ENCODE data around the gene RBM23. TPM values are rescaled to one million over a fixed set of nuclear protein-coding genes. Genes with fewer than 3 reads are reported as not detected.

Gene RBM23
- polyA plus RNA-seq, 2 of the 4 experiments (the other 2 are of a cell fraction): 65.8 to 68.0 TPM

DNA sequence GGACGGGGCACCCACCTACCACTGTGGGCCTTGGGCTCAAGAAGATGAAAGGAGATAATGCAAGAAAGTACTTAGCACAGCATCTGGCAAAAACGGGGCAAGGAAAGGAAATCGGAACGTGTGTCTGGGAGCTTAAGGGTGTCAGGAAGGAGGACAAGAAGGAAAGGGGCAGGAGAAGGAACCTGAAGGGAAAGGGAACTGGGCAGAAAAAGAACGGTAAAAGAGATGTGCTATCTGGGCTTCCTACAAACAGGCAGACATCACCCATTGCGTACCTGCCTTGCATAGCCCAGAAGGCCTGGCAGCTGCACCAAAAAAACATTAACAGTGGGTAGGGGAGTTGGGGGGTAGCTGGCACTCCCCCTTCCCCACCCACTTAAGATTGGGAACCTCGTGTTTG, 36.9 kb downstream of the RBM23 start (continued):
- TF ChIP-seq, protein P1, sequence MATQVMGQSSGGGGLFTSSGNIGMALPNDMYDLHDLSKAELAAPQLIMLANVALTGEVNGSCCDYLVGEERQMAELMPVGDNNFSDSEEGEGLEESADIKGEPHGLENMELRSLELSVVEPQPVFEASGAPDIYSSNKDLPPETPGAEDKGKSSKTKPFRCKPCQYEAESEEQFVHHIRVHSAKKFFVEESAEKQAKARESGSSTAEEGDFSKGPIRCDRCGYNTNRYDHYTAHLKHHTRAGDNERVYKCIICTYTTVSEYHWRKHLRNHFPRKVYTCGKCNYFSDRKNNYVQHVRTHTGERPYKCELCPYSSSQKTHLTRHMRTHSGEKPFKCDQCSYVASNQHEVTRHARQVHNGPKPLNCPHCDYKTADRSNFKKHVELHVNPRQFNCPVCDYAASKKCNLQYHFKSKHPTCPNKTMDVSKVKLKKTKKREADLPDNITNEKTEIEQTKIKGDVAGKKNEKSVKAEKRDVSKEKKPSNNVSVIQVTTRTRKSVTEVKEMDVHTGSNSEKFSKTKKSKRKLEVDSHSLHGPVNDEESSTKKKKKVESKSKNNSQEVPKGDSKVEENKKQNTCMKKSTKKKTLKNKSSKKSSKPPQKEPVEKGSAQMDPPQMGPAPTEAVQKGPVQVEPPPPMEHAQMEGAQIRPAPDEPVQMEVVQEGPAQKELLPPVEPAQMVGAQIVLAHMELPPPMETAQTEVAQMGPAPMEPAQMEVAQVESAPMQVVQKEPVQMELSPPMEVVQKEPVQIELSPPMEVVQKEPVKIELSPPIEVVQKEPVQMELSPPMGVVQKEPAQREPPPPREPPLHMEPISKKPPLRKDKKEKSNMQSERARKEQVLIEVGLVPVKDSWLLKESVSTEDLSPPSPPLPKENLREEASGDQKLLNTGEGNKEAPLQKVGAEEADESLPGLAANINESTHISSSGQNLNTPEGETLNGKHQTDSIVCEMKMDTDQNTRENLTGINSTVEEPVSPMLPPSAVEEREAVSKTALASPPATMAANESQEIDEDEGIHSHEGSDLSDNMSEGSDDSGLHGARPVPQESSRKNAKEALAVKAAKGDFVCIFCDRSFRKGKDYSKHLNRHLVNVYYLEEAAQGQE (IDR thresholded peaks at IDR 0.05): no peak
- TF ChIP-seq CHD4 (IDR thresholded peaks at IDR 0.05; ENCODE audit: borderline replicate concordance) (no peak), EHF (CRISPR knock-in tag; IDR thresholded peaks at IDR 0.05) (no peak), HDAC2 (IDR thresholded peaks at IDR 0.05) (no peak), BHLHE40 (IDR thresholded peaks at IDR 0.05; ENCODE audit: low read depth, low read length) (no peak)

DNA sequence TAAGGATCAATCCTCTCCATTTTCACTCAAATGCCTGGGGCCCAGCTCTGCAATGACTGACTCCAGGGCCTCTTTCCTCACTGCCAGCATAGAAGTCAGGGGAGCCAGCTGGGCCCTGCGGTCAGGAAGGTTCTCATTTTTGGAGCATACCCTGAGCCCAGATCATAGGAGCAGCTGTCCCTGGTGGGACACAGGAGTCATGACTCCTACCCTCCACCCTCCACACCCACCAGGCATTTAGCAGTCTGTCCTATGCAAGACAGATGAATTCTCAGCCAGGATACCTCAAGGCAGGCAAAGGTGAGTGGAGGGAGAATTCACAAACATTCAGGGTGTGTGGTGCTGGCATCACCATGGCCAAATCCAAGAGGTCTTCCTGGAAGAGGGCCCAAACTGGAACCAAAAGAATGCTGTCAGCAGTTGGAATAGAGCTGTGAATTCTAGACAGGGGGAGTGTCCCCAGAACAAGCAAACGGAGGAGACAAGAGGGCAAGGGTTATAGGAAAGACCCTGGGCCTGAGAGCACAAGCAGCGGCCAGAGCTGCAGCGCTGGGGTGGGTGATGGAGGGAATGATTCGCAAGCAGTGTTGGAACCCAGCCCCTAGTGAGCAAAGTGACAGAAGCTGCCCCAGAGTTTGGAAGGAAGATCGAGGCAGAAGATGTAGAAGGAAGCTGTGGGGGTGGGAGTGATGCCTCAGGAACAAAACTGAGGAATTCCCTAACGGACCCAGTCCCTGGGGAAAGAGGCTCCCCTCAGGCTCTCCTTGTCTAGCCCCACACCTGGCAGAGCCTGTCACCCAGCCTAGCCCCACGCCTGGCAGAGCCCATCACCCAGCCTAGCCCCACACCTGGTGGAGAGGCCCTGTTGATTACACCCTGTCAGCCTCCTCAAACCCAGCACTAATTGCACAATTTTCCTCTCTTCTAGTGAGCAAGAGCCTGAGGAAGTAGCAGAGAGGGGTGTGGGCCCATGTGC, 40.4 kb downstream of the RBM23 start:
- no peak for ATAC-seq
- WGBS (ENCODE audit: missing lambda C conversion rate): 88% methylated on average over 8 of the region's 8 CpGs
- TF ChIP-seq POLR2AphosphoS2 (conservative IDR thresholded peaks at IDR 0.05; ENCODE audit: low read length) (no peak), NFE2L2 (conservative IDR thresholded peaks at IDR 0.05; ENCODE audit: low read length) (no peak), ZFP36 (IDR thresholded peaks at IDR 0.05; ENCODE audit: borderline replicate concordance, partially characterized antibody) (peak; percentile 52)

DNA sequence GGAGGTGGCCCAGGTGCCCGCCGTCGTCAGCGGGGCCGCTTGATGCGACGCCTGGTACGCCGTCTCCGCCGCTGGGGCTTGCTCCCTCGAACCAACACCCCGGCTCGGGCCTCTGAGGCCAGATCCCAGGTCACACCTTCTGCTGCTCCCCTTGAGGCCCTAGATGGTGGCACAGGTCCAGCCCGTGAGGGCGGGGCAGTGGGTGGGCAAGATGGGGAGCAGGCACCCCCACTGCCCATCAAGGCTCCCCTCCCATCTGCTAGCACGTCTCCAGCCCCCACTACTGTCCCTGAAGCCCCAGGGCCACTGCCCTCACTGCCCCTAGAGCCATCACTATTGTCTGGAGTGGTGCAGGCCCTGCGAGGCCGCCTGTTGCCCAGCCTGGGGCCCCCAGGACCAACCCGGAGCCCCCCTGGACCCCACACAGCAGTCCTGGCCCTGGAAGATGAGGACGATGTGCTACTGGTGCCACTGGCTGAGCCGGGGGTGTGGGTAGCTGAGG, 41.9 kb downstream of the RBM23 start:
- Histone ChIP-seq H3K4me1 (peaks cover 7% of the 10 kb centered on the region; the same call in 1 of the 3 replicates), H3K4me2 (no peak overlapping the region), H3K9me3 (no peaks in the 10 kb centered on the region), H3K27ac (no peak overlapping the region), H3K4me3 (no peak overlapping the region)
- ATAC-seq (no peak), DNase-seq (ENCODE audit: low read depth in 1 of 2, low spot score in 1 of 2) (no peak), FAIRE-seq (no peak)
- TF ChIP-seq, protein P2, sequence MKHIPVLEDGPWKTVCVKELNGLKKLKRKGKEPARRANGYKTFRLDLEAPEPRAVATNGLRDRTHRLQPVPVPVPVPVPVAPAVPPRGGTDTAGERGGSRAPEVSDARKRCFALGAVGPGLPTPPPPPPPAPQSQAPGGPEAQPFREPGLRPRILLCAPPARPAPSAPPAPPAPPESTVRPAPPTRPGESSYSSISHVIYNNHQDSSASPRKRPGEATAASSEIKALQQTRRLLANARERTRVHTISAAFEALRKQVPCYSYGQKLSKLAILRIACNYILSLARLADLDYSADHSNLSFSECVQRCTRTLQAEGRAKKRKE (CRISPR knock-in tag; IDR thresholded peaks at IDR 0.05; ENCODE audit: low read depth): no peak
- TF ChIP-seq CHD4 (IDR thresholded peaks at IDR 0.05; ENCODE audit: borderline replicate concordance) (no peak), ZSCAN20 (CRISPR knock-in tag; IDR thresholded peaks at IDR 0.05) (no peak), HOXB5 (CRISPR knock-in tag; IDR thresholded peaks at IDR 0.05) (no peak), ESRRA (IDR thresholded peaks at IDR 0.05; ENCODE audit: borderline replicate concordance, low read length) (no peak), RCOR1 (IDR thresholded peaks at IDR 0.05; ENCODE audit: low read depth, low read length) (no peak), MYC (IDR thresholded peaks at IDR 0.05; ENCODE audit: borderline replicate concordance, low read length) (no peak), NPAS2 (CRISPR knock-in tag; IDR thresholded peaks at IDR 0.05; ENCODE audit: borderline replicate concordance) (no peak), KDM1A (IDR thresholded peaks at IDR 0.05; ENCODE audit: low read depth) (no peak), HOXA7 (CRISPR knock-in tag; IDR thresholded peaks at IDR 0.05) (no peak), BHLHE40 (IDR thresholded peaks at IDR 0.05; ENCODE audit: low read depth, low read length) (no peak), ZC3H11A (IDR thresholded peaks at IDR 0.05) (no peak), POLR2A (IDR thresholded peaks at IDR 0.05; ENCODE audit: low read length) (no peak), HEYL (CRISPR knock-in tag; IDR thresholded peaks at IDR 0.05) (no peak), FOSL2 (IDR thresholded peaks at IDR 0.05) (no peak), FOSL2 (CRISPR knock-in tag; IDR thresholded peaks at IDR 0.05) (no peak), ZFP36 (IDR thresholded peaks at IDR 0.05; ENCODE audit: borderline replicate concordance, partially characterized antibody) (no peak)
- TF ChIP-seq, protein P3, sequence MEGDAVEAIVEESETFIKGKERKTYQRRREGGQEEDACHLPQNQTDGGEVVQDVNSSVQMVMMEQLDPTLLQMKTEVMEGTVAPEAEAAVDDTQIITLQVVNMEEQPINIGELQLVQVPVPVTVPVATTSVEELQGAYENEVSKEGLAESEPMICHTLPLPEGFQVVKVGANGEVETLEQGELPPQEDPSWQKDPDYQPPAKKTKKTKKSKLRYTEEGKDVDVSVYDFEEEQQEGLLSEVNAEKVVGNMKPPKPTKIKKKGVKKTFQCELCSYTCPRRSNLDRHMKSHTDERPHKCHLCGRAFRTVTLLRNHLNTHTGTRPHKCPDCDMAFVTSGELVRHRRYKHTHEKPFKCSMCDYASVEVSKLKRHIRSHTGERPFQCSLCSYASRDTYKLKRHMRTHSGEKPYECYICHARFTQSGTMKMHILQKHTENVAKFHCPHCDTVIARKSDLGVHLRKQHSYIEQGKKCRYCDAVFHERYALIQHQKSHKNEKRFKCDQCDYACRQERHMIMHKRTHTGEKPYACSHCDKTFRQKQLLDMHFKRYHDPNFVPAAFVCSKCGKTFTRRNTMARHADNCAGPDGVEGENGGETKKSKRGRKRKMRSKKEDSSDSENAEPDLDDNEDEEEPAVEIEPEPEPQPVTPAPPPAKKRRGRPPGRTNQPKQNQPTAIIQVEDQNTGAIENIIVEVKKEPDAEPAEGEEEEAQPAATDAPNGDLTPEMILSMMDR (IDR thresholded peaks at IDR 0.05): no peak
- TF ChIP-seq, protein P4, sequence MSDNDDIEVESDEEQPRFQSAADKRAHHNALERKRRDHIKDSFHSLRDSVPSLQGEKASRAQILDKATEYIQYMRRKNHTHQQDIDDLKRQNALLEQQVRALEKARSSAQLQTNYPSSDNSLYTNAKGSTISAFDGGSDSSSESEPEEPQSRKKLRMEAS (IDR thresholded peaks at IDR 0.05): no peak
- TF ChIP-seq, protein P5, sequence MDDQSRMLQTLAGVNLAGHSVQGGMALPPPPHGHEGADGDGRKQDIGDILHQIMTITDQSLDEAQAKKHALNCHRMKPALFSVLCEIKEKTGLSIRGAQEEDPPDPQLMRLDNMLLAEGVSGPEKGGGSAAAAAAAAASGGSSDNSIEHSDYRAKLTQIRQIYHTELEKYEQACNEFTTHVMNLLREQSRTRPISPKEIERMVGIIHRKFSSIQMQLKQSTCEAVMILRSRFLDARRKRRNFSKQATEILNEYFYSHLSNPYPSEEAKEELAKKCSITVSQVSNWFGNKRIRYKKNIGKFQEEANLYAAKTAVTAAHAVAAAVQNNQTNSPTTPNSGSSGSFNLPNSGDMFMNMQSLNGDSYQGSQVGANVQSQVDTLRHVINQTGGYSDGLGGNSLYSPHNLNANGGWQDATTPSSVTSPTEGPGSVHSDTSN (IDR thresholded peaks at IDR 0.05): no peak
- POLR2A ChIA-PET: no interaction called here
- CTCF ChIA-PET: interaction anchor here (1.1 to 23.1 kb wide), 2 partner anchors 19 to 23 kb away, joined by 3 to 368 read pairs; no protein-coding TSS in a partner anchor
- WGBS (ENCODE audit: missing lambda C conversion rate): 96% methylated on average over 19 of the region's 22 CpGs

More for the DNA sequence above, 40.4 kb downstream of the RBM23 start:
- Histone ChIP-seq H3K4me2 (no peak overlapping the region), H3K27ac (no peak overlapping the region), H3K4me3 (no peak overlapping the region), H3K4me1 (no peaks in the 10 kb centered on the region; the same call in 2 of the 3 replicates), H3K9me3 (no peaks in the 10 kb centered on the region)
- FAIRE-seq (no peak), DNase-seq (ENCODE audit: low read depth in 1 of 2, low spot score in 1 of 2) (no peak)
- CTCF ChIA-PET: interaction anchor here (0.7 to 23.1 kb wide), 4 partner anchors 17 to 322 kb away, joined by 3 to 368 read pairs (median 5); no protein-coding TSS in a partner anchor
- POLR2A ChIA-PET: no interaction called here
